HEK293T (cell line): ENCODE measurements around the gene CNTN5.

Experiments
- CTCF ChIA-PET: fragments of 350-600 bp; formaldehyde crosslinking; extraction: SDS; loops from one replicate; lab custom pipeline; 2021; ENCODE audit warnings: antibody characterized with exemption, inconsistent platforms; lab: Yijun Ruan, JAX
- POLR2A ChIA-PET: fragments of 350-600 bp; formaldehyde crosslinking; extraction: SDS; loops from one replicate; lab custom pipeline; 2020; ENCODE audit warnings: antibody characterized with exemption, inconsistent platforms; lab: Yijun Ruan, JAX
- DNase-seq: peaks from one replicate; pipeline ENCODE4 v3.0.0; 2012; ENCODE audit warnings: mixed read lengths; ENCODE audit errors: extremely low spot score
- ARNT ChIP-seq: fragments of 450-650 bp; IDR thresholded peaks from 2 replicates; pipeline ENCODE4 v1.6.1; 2017; ENCODE audit warnings: mild to moderate bottlenecking
- BHLHE40 ChIP-seq: fragments of 450-650 bp; IDR thresholded peaks from 2 replicates; pipeline ENCODE4 v1.6.1; 2016; ENCODE audit warnings: mild to moderate bottlenecking, moderate library complexity, borderline replicate concordance
- CTBP1 ChIP-seq: fragments of 450-650 bp; IDR thresholded peaks from 2 replicates; pipeline ENCODE4 v1.6.1; 2016; ENCODE audit warnings: borderline replicate concordance
- ELF4 ChIP-seq: fragments of 450-650 bp; IDR thresholded peaks from 2 replicates; pipeline ENCODE4 v1.6.1; 2017; ENCODE audit warnings: antibody characterized with exemption
- FOXA1 ChIP-seq: fragments of 450-650 bp; IDR thresholded peaks from 2 replicates; pipeline ENCODE4 v1.6.1; 2016; ENCODE audit warnings: mild to moderate bottlenecking
- FOXK2 ChIP-seq: fragments of 450-650 bp; IDR thresholded peaks from 2 replicates; pipeline ENCODE4 v1.6.1; 2016; ENCODE audit warnings: mild to moderate bottlenecking
- FOXM1 ChIP-seq: fragments of 450-650 bp; IDR thresholded peaks from 2 replicates; pipeline ENCODE4 v1.6.1; 2017; ENCODE audit warnings: mild to moderate bottlenecking, borderline replicate concordance
- HDGF ChIP-seq: fragments of 450-650 bp; IDR thresholded peaks from 2 replicates; pipeline ENCODE4 v1.6.1; 2017; ENCODE audit warnings: antibody characterized with exemption, borderline replicate concordance
- L3MBTL2 ChIP-seq: fragments of 450-650 bp; conservative IDR thresholded peaks from 2 replicates; pipeline ENCODE4 v1.6.1; 2016; ENCODE audit warnings: mild to moderate bottlenecking
- LEF1 ChIP-seq: fragments of 450-650 bp; IDR thresholded peaks from 2 replicates; pipeline ENCODE4 v1.6.1; 2017; ENCODE audit warnings: mild to moderate bottlenecking, borderline replicate concordance
- NFRKB ChIP-seq: fragments of 450-650 bp; IDR thresholded peaks from 2 replicates; pipeline ENCODE4 v1.6.1; 2016; ENCODE audit warnings: mild to moderate bottlenecking, moderate library complexity
- PKNOX1 ChIP-seq: fragments of 450-650 bp; IDR thresholded peaks from 2 replicates; pipeline ENCODE4 v1.6.1; 2016
- SP1 ChIP-seq: fragments of 450-650 bp; IDR thresholded peaks from 2 replicates; pipeline ENCODE4 v1.6.1; 2017
- SUZ12 ChIP-seq: fragments of 450-650 bp; IDR thresholded peaks from 2 replicates; pipeline ENCODE4 v1.6.1; 2016; ENCODE audit warnings: mild to moderate bottlenecking
- TARDBP ChIP-seq: fragments of 450-650 bp; IDR thresholded peaks from 2 replicates; pipeline ENCODE4 v1.6.1; 2016
- ZNF384 ChIP-seq: fragments of 450-650 bp; IDR thresholded peaks from 2 replicates; pipeline ENCODE4 v1.6.1; 2016

Gene CNTN5

GRCh38 chr11:99937330-99937729 is 916.6 kb downstream of the CNTN5 start:
- CTCF ChIA-PET = no interaction called here
- POLR2A ChIA-PET = no interaction called here
- no peak for DNase-seq
- TF ChIP-seq FOXM1 (no peak), SP1 (no peak), CTBP1 (no peak), SUZ12 (no peak), BHLHE40 (no peak), HDGF (no peak), ARNT (no peak), LEF1 (no peak), TARDBP (no peak), L3MBTL2 (no peak), FOXK2 (no peak)

- POLR2A ChIA-PET = no interaction called here
- no peak for TF ChIP-seq TARDBP
- TF ChIP-seq FOXM1 = no peak
- no peak for TF ChIP-seq ZNF384
- CTCF ChIA-PET = no interaction called here
These were observed 932.1 kb downstream of the CNTN5 start for GRCh38 chr11:99952816-99953215.

DNA sequence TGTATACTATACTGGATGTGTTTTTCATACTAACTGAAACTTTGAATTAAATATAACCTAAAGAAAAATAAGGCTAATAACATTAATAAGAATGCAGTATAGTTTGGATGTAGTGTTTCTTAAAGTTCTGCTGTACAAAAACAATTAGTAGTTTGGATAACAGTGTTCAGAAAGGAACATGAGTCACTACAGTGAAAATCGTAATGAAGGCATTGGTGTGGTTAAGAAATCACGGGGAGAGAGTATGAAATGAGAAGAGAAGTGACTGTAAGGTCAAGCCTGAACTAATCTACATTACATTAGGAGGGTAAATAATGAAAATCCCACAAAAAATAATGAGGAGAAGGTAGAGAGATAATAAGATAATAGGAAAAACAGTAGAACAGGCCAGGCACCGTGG is 939.8 kb downstream of the CNTN5 start:
- no peak for TF ChIP-seq ZNF384
- TF ChIP-seq BHLHE40 = no peak
- no peak for TF ChIP-seq FOXA1
- no peak for TF ChIP-seq NFRKB
- no peak for TF ChIP-seq TARDBP
- TF ChIP-seq HDGF = no peak
- TF ChIP-seq CTBP1 = no peak
- no peak for TF ChIP-seq FOXK2
- ChIA-PET CTCF (no interaction called here), POLR2A (no interaction called here)
- DNase-seq = no peak

More at GRCh38 chr11:99952816-99953215, 932.1 kb downstream of the CNTN5 start:
- no peak for DNase-seq

GRCh38 chr11:99968336-99968735 is 947.6 kb downstream of the CNTN5 start:
- ChIA-PET CTCF (no interaction called here), POLR2A (no interaction called here)
- no peak for DNase-seq
- TF ChIP-seq LEF1 (no peak), ARNT (no peak), SP1 (no peak), NFRKB (no peak), PKNOX1 (no peak), FOXA1 (no peak), CTBP1 (no peak), ZNF384 (no peak)

GRCh38 chr11:99973993-99974392 is 953.2 kb downstream of the CNTN5 start:
- POLR2A ChIA-PET = no interaction called here
- TF ChIP-seq LEF1 (no peak), ARNT (no peak), PKNOX1 (no peak), SP1 (no peak), FOXA1 (no peak), ELF4 (no peak)
- DNase-seq = no peak
- CTCF ChIA-PET = no interaction called here

DNA sequence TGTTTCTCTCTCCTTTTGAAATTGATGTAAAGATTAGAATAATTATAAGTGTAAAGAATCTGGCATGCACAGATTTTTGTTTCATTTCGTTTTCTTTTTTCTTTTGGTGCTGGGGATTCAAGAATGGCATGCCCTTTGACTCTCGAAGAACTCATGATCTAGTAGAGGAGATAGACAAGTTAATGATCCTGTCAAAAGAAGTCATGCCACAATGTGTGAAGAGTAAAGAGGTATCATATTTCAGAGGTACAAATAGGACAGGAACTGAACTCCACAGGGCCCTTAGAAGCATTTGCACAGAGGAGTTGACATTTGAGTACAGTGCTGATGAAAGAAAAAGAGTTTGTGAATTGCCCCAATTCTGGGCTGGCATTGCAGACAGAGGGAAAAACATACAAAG is 958.3 kb downstream of the CNTN5 start:
- ChIA-PET POLR2A (no interaction called here), CTCF (no interaction called here)
- no peak for DNase-seq
- TF ChIP-seq CTBP1 = no peak
- TF ChIP-seq ARNT = no peak
- no peak for TF ChIP-seq PKNOX1
- TF ChIP-seq NFRKB = no peak
- no peak for TF ChIP-seq ZNF384
- no peak for TF ChIP-seq LEF1
- TF ChIP-seq FOXM1 = no peak
- TF ChIP-seq HDGF = no peak
- no peak for TF ChIP-seq SP1

DNA sequence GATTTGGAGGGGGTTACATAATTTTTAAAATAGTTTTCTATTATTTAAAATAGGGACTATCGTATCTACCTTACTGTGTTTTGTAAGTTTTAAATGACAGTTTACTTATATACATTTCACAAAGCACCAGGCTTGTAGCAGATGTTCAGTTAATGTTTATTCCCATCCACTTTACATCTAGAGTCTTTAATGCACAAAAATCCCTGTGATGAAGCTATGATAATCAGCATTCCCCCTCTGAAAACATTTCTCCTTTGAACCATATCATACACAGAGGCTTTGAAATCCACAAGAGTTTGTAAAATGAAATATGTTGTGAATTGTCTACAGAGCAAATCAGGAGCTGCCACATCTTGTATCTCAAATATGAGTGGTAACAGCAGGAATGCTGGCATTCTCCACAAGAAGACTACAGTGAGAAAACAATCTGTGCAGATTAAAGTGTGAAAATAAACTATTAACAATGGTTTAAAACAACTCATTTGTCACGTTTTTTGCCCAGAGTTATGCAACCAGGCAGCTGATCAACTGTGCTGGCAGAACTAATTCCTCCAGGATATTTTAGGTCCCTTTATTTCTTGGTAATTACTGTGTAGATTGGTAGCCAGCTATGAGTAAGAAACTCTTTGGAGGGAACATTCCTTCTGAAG is 967.2 kb downstream of the CNTN5 start:
- DNase-seq = no peak
- CTCF ChIA-PET = no interaction called here
- TF ChIP-seq CTBP1 = no peak
- TF ChIP-seq FOXM1 = no peak
- no peak for TF ChIP-seq LEF1
- TF ChIP-seq FOXK2 = no peak
- TF ChIP-seq PKNOX1 = no peak
- TF ChIP-seq ELF4 = no peak
- TF ChIP-seq FOXA1 = no peak
- no peak for TF ChIP-seq SP1
- no peak for TF ChIP-seq SUZ12
- TF ChIP-seq BHLHE40 = no peak
- no peak for TF ChIP-seq TARDBP
- TF ChIP-seq ARNT = no peak
- no peak for TF ChIP-seq NFRKB
- no peak for TF ChIP-seq HDGF
- no peak for TF ChIP-seq L3MBTL2
- TF ChIP-seq ZNF384 = no peak
- POLR2A ChIA-PET = no interaction called here
